GM12873 (cell line): Measurements from ENCODE around the gene ADAMTSL4.

Experiments
- TF ChIP-seq, protein P1 (sequence below): IDR thresholded peaks from 2 replicates; pipeline ENCODE4 v1.5.1; 2012; ENCODE audit warnings: low read depth, mild to moderate bottlenecking, moderate library complexity, low read length, control low read depth; ENCODE audit not compliant: insufficient read depth; ENCODE audit errors: missing control alignments

ADAMTSL4 gene

DNA sequence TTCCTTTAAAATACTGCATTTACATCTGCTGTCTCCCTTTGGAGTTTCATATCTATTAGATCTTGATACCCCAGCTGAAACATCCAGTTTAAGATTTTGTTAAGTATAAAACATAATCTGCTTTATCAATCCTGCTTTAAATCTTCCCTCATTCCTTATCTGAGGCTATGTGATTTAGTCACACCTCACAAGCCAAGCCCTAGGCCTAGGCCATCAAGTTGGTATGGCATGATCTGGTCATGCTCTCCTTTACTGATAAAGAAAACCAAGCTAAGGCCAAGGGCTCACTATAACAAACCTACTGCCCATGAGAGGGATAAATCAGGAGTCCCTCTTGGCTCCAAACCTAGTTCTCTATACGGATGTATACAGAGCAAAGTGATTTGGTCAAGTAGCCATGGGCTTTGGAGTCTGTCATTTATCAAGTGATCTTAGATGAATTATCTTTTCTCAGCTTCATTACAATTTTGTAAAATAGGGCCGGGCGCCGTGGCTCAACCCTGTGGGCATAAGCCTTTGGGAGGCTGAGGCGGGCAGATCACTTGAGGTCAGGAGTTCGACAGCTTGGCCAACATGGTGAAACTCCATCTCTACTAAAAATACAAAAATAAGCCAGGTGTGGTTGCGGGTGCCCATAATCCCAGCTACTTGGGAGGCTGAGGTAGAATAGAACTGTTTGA, 57.4 kb downstream of the ADAMTSL4 start:
- TF ChIP-seq, protein P1, sequence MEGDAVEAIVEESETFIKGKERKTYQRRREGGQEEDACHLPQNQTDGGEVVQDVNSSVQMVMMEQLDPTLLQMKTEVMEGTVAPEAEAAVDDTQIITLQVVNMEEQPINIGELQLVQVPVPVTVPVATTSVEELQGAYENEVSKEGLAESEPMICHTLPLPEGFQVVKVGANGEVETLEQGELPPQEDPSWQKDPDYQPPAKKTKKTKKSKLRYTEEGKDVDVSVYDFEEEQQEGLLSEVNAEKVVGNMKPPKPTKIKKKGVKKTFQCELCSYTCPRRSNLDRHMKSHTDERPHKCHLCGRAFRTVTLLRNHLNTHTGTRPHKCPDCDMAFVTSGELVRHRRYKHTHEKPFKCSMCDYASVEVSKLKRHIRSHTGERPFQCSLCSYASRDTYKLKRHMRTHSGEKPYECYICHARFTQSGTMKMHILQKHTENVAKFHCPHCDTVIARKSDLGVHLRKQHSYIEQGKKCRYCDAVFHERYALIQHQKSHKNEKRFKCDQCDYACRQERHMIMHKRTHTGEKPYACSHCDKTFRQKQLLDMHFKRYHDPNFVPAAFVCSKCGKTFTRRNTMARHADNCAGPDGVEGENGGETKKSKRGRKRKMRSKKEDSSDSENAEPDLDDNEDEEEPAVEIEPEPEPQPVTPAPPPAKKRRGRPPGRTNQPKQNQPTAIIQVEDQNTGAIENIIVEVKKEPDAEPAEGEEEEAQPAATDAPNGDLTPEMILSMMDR: no peak

GRCh38 chr1:150609732-150610131, 60.5 kb downstream of the ADAMTSL4 start:
- TF ChIP-seq, protein P1: no peak
